Measurements from ENCODE around the gene CXCR4.
"Not testable (repeated sequence)": the region's sequence is repeated elsewhere in the genome, so short reads cannot be mapped to it uniquely, and the experiment has no call there.

The CXCR4 gene

DNA sequence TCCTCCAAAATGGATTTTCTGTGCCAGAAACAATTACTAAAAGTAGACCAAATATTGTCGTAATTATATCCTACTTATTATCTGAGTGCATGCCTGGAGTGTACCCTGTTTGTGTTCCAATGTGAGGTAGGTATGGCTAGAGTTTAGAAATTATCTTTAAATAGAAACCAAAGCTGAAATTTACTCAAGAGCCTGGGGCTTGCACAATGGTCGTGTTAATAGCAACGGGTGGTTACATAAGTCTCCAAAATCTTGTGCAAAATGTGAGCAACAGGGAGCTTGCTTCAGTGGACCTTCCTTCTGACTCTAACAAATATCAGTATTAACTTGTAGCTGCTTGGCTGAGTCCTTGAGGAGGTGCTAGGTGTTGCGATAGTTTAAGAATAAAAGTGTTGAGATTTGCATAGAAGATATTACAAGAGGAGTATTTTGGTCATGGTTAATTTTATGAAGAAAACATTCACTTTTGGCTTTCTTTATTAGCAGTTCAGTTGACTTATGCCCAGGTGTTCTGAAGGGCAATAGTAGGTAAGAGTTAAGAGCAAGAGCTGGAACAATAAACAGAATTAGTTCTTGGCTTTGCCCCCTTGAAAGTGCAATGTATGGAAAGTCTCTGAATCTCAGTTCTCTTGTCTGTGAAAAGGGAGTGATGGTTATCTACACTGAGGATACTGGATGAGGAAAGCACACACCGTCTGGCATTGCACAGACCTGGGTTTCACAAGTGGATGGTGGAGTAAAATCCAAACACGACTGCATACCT, 4.6 kb downstream of the CXCR4 start:
- DNase-seq, result no peak

GRCh38 chr2:136112317-136113208, 5.4 kb downstream of the CXCR4 start:
- DNase-seq, result no peak

- DNase-seq, result no peak
Measured at GRCh38 chr2:136111711-136112110, 6.2 kb downstream of the CXCR4 start.

- DNase-seq, result no peak
Measured at GRCh38 chr2:136110526-136110925, 7.4 kb downstream of the CXCR4 start.

DNA sequence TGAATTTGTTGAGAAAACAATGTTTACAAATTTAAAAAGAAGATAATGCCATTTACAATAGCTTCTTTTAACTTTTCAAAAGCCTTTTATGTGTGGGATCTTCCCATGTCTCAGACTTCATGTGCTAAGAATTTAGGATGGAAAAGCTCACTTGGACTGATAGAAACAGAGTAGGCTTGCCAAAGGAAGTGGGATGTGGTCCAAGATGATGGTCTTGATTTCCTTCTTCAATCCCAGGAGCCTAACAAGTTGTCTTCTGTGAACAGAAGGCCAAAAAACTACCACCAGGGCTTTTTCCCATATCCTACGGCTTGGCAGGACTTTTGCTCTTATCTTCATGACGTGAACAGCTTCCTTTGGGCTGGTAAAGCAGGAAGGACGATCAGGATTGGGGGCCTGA, 9.5 kb downstream of the CXCR4 start:
- DNase-seq, result no peak

DNA sequence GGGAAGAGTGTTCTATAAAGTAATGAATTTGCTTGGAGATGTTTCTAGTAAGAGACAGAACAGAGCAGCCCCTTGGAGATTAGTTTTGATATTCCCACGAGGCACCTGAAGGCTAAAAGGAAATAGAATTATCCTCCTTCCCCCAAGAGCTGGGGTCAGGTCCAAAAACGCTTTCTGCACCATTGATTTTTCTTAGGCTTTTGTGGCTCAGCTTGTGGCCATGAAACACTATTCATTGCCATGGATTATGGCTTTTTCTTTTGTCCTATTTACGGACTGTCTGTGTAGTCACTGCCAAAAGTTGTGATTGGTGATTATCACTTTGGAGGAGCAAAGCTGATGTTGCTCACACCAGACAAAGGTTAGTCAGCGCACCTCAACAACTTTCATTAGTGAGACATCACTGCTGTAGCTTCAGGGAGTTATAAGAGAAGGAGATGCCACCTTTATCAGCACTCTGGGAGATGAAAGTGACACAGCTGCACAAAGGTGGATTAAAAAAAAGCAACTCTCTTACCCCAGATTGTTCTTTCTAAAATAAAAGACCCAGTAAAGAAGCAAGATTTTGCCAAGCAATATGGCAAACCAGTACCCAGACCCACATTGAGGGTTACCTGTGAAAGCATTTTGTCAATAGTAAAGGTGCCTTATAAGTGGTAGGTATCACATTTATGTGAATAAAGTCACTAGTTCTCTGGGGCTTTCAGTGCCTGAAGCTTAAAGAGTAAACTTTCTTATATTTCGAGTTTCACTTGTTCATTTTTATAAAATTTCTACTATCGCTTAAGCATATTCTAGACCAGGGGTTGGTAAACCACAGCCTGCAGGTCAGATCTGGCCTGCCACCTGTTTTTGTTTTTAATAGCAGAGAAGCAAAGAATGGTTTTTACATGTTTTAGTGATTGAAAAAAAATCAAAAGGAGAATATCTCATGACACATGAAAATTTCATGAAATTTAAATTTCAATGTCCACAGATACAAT, 10.6 kb downstream of the CXCR4 start:
- DNase-seq, result no peak

GRCh38 chr2:136106505-136106904, 11.4 kb downstream of the CXCR4 start:
- no peak for DNase-seq

GRCh38 chr2:136104977-136105376, 13.0 kb downstream of the CXCR4 start:
- no peak for DNase-seq

GRCh38 chr2:136101042-136101441, 16.9 kb downstream of the CXCR4 start:
- DNase-seq, result no peak

DNA sequence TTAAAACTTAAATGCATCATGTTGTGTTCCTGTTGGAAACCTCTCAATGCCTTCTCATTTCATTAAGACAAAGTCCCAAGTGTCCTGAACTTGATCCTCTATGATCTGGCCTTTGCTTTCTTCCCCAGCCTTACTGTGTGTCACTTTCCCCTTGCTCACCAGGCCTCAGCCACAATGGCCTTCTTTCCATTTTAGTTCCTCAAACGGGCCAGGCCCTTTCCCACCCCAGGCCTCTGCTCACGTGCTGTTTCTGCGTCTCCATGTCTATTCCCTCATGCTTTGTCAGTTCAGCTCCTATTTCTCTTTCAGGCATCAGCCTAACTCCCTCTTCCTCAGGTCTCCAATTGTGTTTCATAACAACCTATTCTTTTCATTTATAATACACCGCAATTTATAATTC, 19.5 kb downstream of the CXCR4 start:
- no peak for DNase-seq

- no peak for DNase-seq
Measured at GRCh38 chr2:136093583-136093982, 24.4 kb downstream of the CXCR4 start.

DNA sequence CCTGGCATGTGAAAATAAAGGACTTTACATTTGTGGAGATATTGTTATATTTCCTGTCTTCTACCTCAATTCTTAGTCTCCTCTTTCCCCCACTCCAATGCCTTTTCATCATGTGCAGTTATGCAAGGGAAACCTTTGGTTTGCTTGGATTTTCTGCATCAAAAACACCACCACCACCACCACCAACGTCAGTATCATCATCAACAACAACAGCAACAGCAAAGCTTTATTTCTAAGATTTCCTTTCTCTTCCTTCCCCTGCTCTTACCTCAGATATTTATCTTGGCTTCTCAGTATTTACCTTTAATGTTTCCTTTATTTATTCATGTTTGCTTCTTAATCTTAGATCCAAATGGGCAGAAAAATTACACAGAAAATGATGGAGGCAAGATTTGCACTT, 26.1 kb downstream of the CXCR4 start:
- DNase-seq, result no peak

DNA sequence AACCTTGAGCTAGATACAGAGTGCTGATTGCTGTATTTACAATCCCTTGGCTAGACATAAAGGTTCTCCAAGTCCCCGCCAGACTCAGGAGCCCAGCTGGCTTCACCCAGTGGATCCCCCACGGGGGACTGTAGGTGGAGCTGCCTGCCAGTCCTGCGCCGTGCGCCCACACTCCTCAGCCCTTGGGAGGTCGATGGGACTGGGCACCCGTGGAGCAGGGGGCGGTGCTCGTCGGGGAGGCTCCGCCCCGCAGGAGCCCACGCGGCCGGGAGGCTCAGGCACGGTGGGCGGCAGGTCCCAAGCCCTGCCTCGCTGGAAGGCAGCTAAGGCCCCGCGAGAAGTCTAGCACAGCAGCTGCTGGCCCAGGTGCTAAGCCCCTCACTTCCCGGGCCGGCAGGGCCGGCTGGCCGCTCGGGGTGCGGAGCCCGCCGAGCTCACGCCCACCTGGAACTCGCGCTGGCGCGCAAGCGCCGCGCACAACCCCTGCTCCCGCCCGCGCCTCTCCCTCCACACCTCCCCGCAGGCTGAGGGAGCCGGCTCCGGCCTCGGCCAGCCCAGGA, 30.0 kb downstream of the CXCR4 start:
- DNase-seq, result not testable (repeated sequence)

DNA sequence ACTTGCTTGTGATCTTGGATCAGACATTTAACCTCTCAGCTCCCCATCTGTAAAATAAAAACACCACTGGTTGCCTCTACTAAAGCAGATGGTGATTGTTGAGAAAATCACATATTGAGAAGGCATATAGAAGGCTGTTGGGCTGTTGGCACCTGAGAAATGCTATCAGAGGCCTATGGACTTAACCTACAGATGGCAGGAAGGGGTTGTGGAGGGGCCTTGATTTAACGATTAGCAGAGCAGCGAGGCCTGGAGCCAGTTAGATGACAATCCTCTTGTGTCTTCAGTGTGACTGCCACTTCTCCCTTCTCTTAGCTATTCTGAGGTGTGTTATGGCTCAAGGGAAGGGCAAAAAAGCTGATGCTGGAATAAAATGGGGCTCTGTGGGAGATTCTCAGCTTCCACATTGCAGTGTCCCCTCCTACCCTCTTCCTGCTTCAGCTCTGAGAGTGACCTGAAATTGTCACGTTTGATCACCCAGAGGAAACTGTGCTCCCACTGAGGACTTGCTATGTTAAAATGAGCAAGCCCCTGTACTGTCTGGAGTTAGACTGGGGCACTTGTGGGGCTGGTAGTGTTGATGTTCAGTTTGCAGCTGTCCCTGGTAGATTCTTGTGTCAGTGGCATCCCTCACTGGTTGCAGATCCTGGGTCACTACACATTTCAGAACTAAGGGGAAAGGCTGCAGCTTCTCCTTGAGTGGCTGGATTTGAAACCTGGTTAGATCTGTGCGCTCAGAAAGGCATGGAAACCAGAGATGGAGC, 31.5 kb downstream of the CXCR4 start:
- no peak for DNase-seq

GRCh38 chr2:136085453-136086209, 32.3 kb downstream of the CXCR4 start:
- no peak for DNase-seq

DNA sequence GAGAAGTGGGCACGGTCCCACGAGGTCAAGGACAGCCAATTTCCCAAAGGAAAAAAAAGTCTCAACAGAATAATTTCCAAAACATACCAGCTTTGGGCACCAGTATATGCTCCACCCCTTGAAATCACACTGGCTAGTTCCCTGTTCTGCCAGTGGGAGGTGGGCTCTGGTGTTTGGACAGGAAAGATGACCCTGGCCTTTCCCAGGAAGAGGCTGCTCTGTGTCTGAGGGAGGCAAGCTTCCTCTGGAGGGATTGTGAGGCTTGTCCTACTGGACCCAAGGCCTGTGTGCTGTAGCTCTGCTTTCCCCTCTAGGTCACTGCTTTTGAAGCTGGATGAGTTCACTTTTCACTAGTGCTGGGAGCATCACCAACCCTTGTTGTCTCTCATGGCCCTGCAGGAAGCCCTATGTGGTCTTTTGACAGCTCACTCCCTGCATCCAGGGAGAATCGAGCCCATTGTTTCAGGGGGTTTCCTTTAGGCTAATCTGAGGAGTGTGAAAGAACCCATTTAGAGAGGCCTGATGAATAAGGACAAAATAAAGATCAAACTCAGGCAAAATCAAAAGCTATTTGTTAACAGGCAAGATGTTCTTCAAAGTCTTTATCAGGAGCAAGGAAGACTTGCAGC, 36.3 kb downstream of the CXCR4 start:
- DNase-seq, result no peak

- DNase-seq, result no peak
Measured at GRCh38 chr2:136080114-136080513, 37.8 kb downstream of the CXCR4 start.

GRCh38 chr2:136077107-136077506, 40.8 kb downstream of the CXCR4 start:
- no peak for DNase-seq

- DNase-seq, result no peak
Measured at GRCh38 chr2:136075476-136075875, 42.5 kb downstream of the CXCR4 start.

GRCh38 chr2:136072621-136073020, 45.3 kb downstream of the CXCR4 start:
- DNase-seq, result no peak

- not testable (repeated sequence) for DNase-seq
Measured at GRCh38 chr2:136071887-136072286, 46.1 kb downstream of the CXCR4 start.
